GM12892 (cell line): ENCODE results near the gene TSC22D4.

ENCODE experiments used
- POLR2A ChIP-seq: IDR thresholded peaks from 2 replicates; pipeline ENCODE4 v1.6.1; 2011; ENCODE audit warnings: low read depth, low read length, control low read depth
- POLR2AphosphoS5 ChIP-seq: IDR thresholded peaks from 2 replicates; pipeline ENCODE4 v1.6.1; 2011; ENCODE audit warnings: low read depth, low read length, control low read depth
- TAF1 ChIP-seq: IDR thresholded peaks from 2 replicates; pipeline ENCODE4 v1.6.1; 2011; ENCODE audit warnings: low read depth, mild to moderate bottlenecking, control low read depth, low read length, borderline replicate concordance

- TF ChIP-seq TAF1 (no peak), POLR2A (no peak), POLR2AphosphoS5 (no peak)
Observed at GRCh38 chr7:100467638-100468373, 11.2 kb downstream of the TSC22D4 start.
